ENCODE measurements around the gene CTNNA3.

GRCh38 chr10:65952086-65952485 lies 1743.9 kb downstream of the CTNNA3 start:
- TF ChIP-seq CTCF (IDR thresholded peaks at IDR 0.05) (no peak), REST (IDR thresholded peaks at IDR 0.05; ENCODE audit: insufficient read depth in 1 of 2, low read depth in 2 of 2, low read length in 1 of 2) (no peak), POLR2AphosphoS5 (IDR thresholded peaks at IDR 0.05; ENCODE audit: low read depth, low read length) (no peak), SIN3A (IDR thresholded peaks at IDR 0.05; ENCODE audit: borderline replicate concordance, insufficient read depth, low read depth, low read length) (no peak), TCF7L2 (IDR thresholded peaks at IDR 0.05; ENCODE audit: low read depth, low read length) (no peak)
